ENCODE data around the gene GTPBP1. TPM values are rescaled to one million over a fixed set of nuclear protein-coding genes. Genes with fewer than 3 reads are reported as not detected.

GTPBP1 gene
- total and polyA plus RNA-seq, 2 of the 13 experiments (the other 11 are each of a cell fraction or from before 2014, with no cell fraction given) = 22.3 to 27.0 TPM

DNA sequence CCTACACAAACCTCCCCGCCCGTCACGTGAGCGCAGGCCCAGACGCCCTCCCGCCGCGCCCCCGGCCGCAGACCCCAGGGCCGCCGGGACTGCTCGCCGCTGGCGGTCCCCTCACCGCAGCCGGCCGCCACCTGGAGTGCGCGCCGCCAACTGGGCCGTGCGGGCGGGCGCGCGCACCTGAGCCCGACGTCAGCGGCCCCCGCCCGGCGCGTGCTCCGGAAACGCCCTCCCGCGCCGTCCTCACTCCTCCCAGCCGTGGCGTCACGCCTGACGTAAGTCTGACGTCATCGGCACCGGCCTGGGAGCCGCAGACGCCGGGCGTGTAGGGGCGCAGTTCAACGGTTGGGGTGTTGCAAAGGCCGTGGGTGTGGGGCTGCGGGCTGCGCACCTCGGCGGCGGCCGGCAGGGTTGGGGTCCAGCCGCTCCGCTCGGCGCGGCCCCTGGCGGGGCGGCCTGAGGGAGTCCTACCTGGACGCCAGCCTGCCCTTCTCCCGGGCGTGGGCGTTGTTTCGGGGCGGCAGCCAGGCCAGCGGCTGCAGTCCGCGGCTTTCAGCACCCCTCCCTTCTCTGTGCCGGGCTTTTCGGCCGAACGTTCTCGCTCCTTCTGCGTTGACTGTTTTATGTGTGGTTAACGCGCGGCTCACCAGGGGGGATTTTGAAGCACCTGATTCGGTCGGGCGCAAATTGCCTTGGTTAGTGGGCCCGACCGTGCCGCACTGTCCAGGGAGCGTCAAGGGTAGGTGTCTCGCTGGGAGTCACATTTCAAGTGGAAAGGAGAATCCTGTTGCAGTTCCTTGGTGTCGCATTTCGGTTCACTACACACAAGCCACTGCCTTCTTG lies 4.7 kb upstream of the GTPBP1 start, which contains the start of gene JOSD1:
JOSD1 (minus strand) TSS at position 155 of the 840 bp plus-strand sequence. CDS start 956 bp downstream, outside the sequence.
- Histone ChIP-seq H3K27ac (ENCODE audit: extremely low read length, insufficient read depth, low read length) (peak within 1 kb of the TSS; percentile 84), H3K9ac (ENCODE audit: insufficient read depth, low read depth, low read length) (peak within 1 kb of the TSS; percentile 95), H2AFZ (ENCODE audit: low read length) (no peak within 1 kb of the TSS), H3K4me1 (ENCODE audit: insufficient read depth, low read length) (peaks cover 60% of the 10 kb centered on the region), H4K20me1 (ENCODE audit: insufficient read depth, low read length) (peaks cover 5% of the 10 kb centered on the region; the same call in 1 of the 2 replicates), H3K9me3 (ENCODE audit: low read length) (no peaks in the 10 kb centered on the region), H3K27me3 (ENCODE audit: control insufficient read depth in 1 of 2, insufficient read depth in 2 of 2, low read length in 2 of 2) (no peaks in the 10 kb centered on the region; a peak in 1 of 5 replicates), H3K4me2 (ENCODE audit: low read depth, low read length) (peak within 1 kb of the TSS; percentile 92), H3K4me3 (replicated peaks in 1 of 3; ENCODE audit: insufficient read depth in 1 of 3, low read depth in 2 of 3, low read length in 3 of 3) (peak within 1 kb of the TSS; percentile 77 to 98 (median 91)), H3K36me3 (replicated peaks in 1 of 2; ENCODE audit: control insufficient read depth in 1 of 2, insufficient read depth in 2 of 2, low read length in 2 of 2) (no peaks in the 10 kb centered on the region), H3K79me2 (ENCODE audit: insufficient read depth, low read length) (peaks cover 35% of the 10 kb centered on the region)
- ATAC-seq (peak; percentile 13), FAIRE-seq (no peak), DNase-seq (ENCODE audit: low spot score) (peak; percentile 74)
- WGBS (ENCODE audit: low lambda C conversion rate) = 0% methylated on average over 6 of the region's 94 CpGs
- BruUV-seq (replicated peaks) = TSS peak; percentile 89
- ChIA-PET POLR2A (interaction anchor here (9.9 kb wide), 1 partner anchor 18 kb away, joined by 102 read pairs; the partner anchor contains the start of gene TOMM22), CTCF (ENCODE audit: low intra/inter-chr PET ratio, low total read pairs) (no interaction called here)
- intact Hi-C loops (cut with micrococcal nuclease; ENCODE audit: unreplicated experiment) (no loop called here), in situ Hi-C loops (cut with HindIII; ENCODE audit: extremely low pct_ligation_motif_present, low pct_unique_long_range_greater_than_20kb) (no loop called here)
- TF ChIP-seq ZNF558 (CRISPR knock-in tag; IDR thresholded peaks at IDR 0.05; ENCODE audit: borderline replicate concordance) = peak; percentile 88; the same call in 1 of the 2 replicates
- peak; percentile 75; the same call in 1 of the 2 replicates for TF ChIP-seq SMARCC2 (IDR thresholded peaks at IDR 0.05)
- peak; percentile 44 for TF ChIP-seq PATZ1 (CRISPR knock-in tag; IDR thresholded peaks at IDR 0.05)
- no peak for TF ChIP-seq NBN (conservative IDR thresholded peaks at IDR 0.05)
- TF ChIP-seq SMAD9 (CRISPR knock-in tag; IDR thresholded peaks at IDR 0.05) = no peak
- TF ChIP-seq, protein P1, sequence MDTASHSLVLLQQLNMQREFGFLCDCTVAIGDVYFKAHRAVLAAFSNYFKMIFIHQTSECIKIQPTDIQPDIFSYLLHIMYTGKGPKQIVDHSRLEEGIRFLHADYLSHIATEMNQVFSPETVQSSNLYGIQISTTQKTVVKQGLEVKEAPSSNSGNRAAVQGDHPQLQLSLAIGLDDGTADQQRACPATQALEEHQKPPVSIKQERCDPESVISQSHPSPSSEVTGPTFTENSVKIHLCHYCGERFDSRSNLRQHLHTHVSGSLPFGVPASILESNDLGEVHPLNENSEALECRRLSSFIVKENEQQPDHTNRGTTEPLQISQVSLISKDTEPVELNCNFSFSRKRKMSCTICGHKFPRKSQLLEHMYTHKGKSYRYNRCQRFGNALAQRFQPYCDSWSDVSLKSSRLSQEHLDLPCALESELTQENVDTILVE (CRISPR knock-in tag; IDR thresholded peaks at IDR 0.05) = peak; percentile 79; the same call in 1 of the 2 replicates
- peak; percentile 32 for TF ChIP-seq RBM39 (IDR thresholded peaks at IDR 0.05; ENCODE audit: low read depth, low read length, poor library complexity, severe bottlenecking)
- TF ChIP-seq SCMH1 (CRISPR knock-in tag; IDR thresholded peaks at IDR 0.05; ENCODE audit: borderline replicate concordance) = no peak
- 0 out of 2 replicates have a peak, but pooled peaks have one; percentile 81 for TF ChIP-seq ZNF746 (CRISPR knock-in tag; IDR thresholded peaks at IDR 0.05)
- no peak for TF ChIP-seq TFDP1 (CRISPR knock-in tag; IDR thresholded peaks at IDR 0.05; ENCODE audit: borderline replicate concordance)
- TF ChIP-seq ZBTB43 (CRISPR knock-in tag; conservative IDR thresholded peaks at IDR 0.05) = peak; percentile 58
- 0 out of 2 replicates have a peak, but pooled peaks have one; percentile 27 for TF ChIP-seq EEA1 (CRISPR knock-in tag; IDR thresholded peaks at IDR 0.05; ENCODE audit: borderline replicate concordance)
- no peak for TF ChIP-seq SRSF9 (IDR thresholded peaks at IDR 0.05; ENCODE audit: borderline replicate concordance, insufficient read depth, low read depth, low read length, poor library complexity, severe bottlenecking)
- peak; percentile 43; the same call in 1 of the 2 replicates for TF ChIP-seq ARNTL (CRISPR knock-in tag; IDR thresholded peaks at IDR 0.05)
- 0 out of 2 replicates have a peak, but pooled peaks have one; percentile 39 for TF ChIP-seq ZNF263 (CRISPR knock-in tag; IDR thresholded peaks at IDR 0.05)
- peak; percentile 73 for TF ChIP-seq ZBTB38 (CRISPR knock-in tag; IDR thresholded peaks at IDR 0.05)
